ENCODE results near the gene CFTR. TPM values are rescaled to one million over a fixed set of nuclear protein-coding genes. Genes with fewer than 3 reads are reported as not detected.

The CFTR gene
- total RNA-seq, 4 donors from 2014 or later = not detected

DNA sequence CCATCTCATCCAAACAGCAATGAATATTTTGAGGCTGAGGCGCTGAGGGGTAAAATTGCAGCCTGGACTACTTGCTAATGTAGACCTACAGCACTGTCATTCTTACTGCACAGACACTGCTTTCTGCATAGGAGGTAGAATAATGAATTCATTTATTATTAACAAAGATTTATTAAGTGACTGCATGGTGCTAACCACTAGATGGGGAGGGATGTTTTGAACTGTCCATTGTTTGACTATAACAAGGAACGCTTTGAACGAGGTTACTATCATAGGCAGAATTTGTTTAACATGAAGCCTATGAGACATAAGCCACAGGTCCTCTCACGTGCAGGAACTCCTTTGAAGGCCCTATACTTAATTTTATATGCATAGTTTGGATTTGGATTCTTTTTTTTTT, 143.8 kb downstream of the CFTR start:
- no peak for DNase-seq (ENCODE audit: extremely low spot score)
- Histone ChIP-seq H3K27ac (replicated peaks in 1 of 4) (no peak overlapping the region), H3K27me3 (no peaks in the 10 kb centered on the region), H3K36me3 (no peaks in the 10 kb centered on the region), H3K4me3 (no peak overlapping the region), H3K4me1 (no peaks in the 10 kb centered on the region), H3K9me3 (no peaks in the 10 kb centered on the region)
- TF ChIP-seq POLR2A (IDR thresholded peaks at IDR 0.05; ENCODE audit: low read depth) (no peak), POLR2AphosphoS5 (IDR thresholded peaks at IDR 0.05) (no peak), EP300 (IDR thresholded peaks at IDR 0.05) (no peak)
- TF ChIP-seq, protein P1, sequence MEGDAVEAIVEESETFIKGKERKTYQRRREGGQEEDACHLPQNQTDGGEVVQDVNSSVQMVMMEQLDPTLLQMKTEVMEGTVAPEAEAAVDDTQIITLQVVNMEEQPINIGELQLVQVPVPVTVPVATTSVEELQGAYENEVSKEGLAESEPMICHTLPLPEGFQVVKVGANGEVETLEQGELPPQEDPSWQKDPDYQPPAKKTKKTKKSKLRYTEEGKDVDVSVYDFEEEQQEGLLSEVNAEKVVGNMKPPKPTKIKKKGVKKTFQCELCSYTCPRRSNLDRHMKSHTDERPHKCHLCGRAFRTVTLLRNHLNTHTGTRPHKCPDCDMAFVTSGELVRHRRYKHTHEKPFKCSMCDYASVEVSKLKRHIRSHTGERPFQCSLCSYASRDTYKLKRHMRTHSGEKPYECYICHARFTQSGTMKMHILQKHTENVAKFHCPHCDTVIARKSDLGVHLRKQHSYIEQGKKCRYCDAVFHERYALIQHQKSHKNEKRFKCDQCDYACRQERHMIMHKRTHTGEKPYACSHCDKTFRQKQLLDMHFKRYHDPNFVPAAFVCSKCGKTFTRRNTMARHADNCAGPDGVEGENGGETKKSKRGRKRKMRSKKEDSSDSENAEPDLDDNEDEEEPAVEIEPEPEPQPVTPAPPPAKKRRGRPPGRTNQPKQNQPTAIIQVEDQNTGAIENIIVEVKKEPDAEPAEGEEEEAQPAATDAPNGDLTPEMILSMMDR (IDR thresholded peaks at IDR 0.05) = no peak
- intact Hi-C loops (cut with DNase I) = no loop called here
- 66% methylated on average over 4 of the region's 4 CpGs for WGBS

DNA sequence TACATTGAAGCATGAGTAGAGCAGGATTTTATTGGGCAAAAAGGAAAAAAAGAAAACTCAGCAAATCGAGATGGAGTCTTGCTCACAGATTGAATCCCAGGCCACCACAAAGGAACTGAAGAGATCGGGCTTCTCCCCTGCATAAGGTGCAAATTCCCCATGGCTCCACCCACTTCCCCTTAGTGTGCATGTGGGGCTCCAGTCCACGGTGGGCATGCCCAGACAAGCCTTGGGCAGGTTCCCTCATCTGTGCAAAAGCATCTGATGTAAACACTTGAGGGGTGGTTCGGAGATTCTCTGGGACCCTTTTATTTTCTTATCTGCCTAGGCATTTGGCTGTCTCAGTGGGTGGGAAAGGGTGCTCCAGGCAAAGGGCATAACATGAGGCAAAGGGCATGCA, 150.7 kb downstream of the CFTR start:
- Histone ChIP-seq H3K4me3 (no peak overlapping the region), H3K9me3 (no peaks in the 10 kb centered on the region), H3K36me3 (no peaks in the 10 kb centered on the region), H3K4me1 (no peaks in the 10 kb centered on the region), H3K27me3 (no peaks in the 10 kb centered on the region), H3K27ac (replicated peaks in 1 of 4) (no peak overlapping the region)
- DNase-seq (ENCODE audit: extremely low spot score) = no peak
- intact Hi-C loops (cut with DNase I) = no loop called here
- no peak for TF ChIP-seq POLR2AphosphoS5 (IDR thresholded peaks at IDR 0.05)
- TF ChIP-seq POLR2A (IDR thresholded peaks at IDR 0.05; ENCODE audit: low read depth) = no peak
- TF ChIP-seq EP300 (IDR thresholded peaks at IDR 0.05) = no peak
- TF ChIP-seq, protein P1 (IDR thresholded peaks at IDR 0.05) = no peak
- WGBS = 85% methylated on average over 4 of the region's 4 CpGs

DNA sequence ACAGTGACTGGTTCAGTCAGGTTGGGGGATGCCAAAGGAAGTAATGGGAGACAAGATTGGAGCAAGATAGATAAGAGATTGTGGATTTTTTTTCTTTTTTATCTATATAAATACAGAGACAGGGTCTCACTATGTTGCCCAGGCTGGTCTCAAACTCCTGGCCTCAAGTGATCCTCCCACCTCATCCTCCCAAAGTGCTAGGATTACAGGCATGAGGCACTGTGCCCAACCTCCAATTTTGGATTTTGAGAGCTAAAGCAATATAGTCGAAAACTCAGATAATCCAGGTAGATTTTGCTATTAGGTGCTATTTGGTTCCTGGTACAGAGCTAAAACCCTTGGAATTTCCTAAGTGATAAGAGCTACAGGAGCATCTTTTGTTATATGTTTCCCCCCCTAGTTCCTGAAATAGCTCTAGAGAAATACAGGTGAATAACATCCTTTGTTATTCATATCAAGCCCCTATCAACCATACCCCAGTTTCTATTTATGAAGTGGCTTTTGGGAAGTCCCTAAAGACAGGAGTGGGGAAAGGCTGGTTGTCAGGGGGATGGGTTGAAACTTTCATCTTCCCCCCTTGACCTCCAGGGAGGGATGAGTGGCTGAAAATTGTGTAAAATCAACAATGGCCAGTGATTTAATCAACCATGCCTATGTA, 151.2 kb downstream of the CFTR start:
- no peaks in the 10 kb centered on the region for H3K36me3 ChIP-seq
- H3K27me3 ChIP-seq = no peaks in the 10 kb centered on the region
- WGBS = 100% methylated on average over 1 of the region's 1 CpG
- H3K4me1 ChIP-seq = no peaks in the 10 kb centered on the region
- H3K27ac ChIP-seq (replicated peaks in 1 of 4) = no peak overlapping the region
- DNase-seq (ENCODE audit: extremely low spot score) = no peak
- TF ChIP-seq, protein P1 (IDR thresholded peaks at IDR 0.05) = no peak
- TF ChIP-seq EP300 (IDR thresholded peaks at IDR 0.05) (no peak), POLR2A (IDR thresholded peaks at IDR 0.05; ENCODE audit: low read depth) (no peak), POLR2AphosphoS5 (IDR thresholded peaks at IDR 0.05) (no peak)
- H3K4me3 ChIP-seq = no peak overlapping the region
- intact Hi-C loops (cut with DNase I) = no loop called here
- H3K9me3 ChIP-seq = no peaks in the 10 kb centered on the region

DNA sequence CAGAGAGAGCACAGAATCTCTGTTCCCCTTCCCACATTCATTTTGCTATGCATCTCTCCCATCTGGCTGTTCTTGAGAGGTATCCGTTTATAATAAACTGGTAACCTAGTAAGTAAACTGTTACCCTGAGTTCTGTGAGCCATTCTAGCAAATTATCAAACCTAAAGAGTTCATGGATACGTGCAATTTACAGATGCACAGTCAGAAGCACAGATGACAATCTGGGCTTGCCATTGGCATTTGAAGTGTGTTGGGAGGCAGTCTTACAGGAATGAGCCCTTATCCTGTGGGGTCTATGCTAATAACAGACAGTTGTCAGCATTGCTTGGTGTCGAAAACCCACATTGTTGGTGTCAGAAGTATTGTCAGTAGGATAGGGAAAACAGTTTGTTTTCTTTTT, 151.8 kb downstream of the CFTR start:
- Histone ChIP-seq H3K4me3 (no peak overlapping the region), H3K27ac (replicated peaks in 1 of 4) (no peak overlapping the region), H3K36me3 (no peaks in the 10 kb centered on the region), H3K9me3 (no peaks in the 10 kb centered on the region), H3K4me1 (no peaks in the 10 kb centered on the region), H3K27me3 (no peaks in the 10 kb centered on the region)
- TF ChIP-seq EP300 (IDR thresholded peaks at IDR 0.05) (no peak), POLR2A (IDR thresholded peaks at IDR 0.05; ENCODE audit: low read depth) (no peak), POLR2AphosphoS5 (IDR thresholded peaks at IDR 0.05) (no peak)
- TF ChIP-seq, protein P1 (IDR thresholded peaks at IDR 0.05) = no peak
- intact Hi-C loops (cut with DNase I) = no loop called here
- no peak for DNase-seq (ENCODE audit: extremely low spot score)
- 89% methylated on average over 3 of the region's 3 CpGs for WGBS

DNA sequence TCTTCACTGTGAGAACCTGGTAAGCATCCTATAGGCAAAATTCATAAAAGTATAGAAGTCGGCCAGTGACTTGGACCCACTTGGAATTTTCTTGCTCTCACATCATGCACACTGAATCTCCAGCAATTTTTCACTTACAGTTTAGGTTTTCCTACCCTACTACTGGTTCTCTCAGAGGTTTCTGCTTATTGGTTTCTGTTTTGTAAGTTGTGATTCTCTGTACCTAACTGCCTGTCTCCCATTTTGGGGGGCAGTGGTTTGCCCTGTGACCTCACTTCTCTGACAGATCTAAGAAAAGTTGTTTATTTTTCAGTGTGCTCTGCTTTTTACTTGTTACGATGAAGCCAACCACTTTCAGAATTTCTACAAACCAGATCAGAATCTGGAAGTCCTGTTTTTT, 158.1 kb downstream of the CFTR start:
- H3K9me3 ChIP-seq = no peaks in the 10 kb centered on the region
- H3K36me3 ChIP-seq = no peaks in the 10 kb centered on the region
- H3K27me3 ChIP-seq = no peaks in the 10 kb centered on the region
- no peaks in the 10 kb centered on the region for H3K4me1 ChIP-seq
- WGBS = 69% methylated on average over 2 of the region's 2 CpGs
- H3K4me3 ChIP-seq = no peak overlapping the region
- intact Hi-C loops (cut with DNase I) = no loop called here
- H3K27ac ChIP-seq (replicated peaks in 1 of 4) = no peak overlapping the region
- TF ChIP-seq POLR2A (IDR thresholded peaks at IDR 0.05; ENCODE audit: low read depth) (no peak), POLR2AphosphoS5 (IDR thresholded peaks at IDR 0.05) (no peak), EP300 (IDR thresholded peaks at IDR 0.05) (no peak)
- TF ChIP-seq, protein P1 (IDR thresholded peaks at IDR 0.05) = no peak
- no peak for DNase-seq (ENCODE audit: extremely low spot score)

Measured in esophagus muscularis mucosa (tissue), 4 donors.